K562 (cell line): Measurements from ENCODE around the gene ADM5. TPM values are rescaled to one million over a fixed set of nuclear protein-coding genes. Genes with fewer than 3 reads are reported as not detected.

Experiments used
- BCL6 ChIP-seq: fragments of 250-450 bp; sonication (Bioruptor Pico); IDR thresholded peaks from 2 replicates; pipeline ENCODE4 v1.4.0; 2020
- BHLHE40 ChIP-seq: IDR thresholded peaks from 2 replicates; pipeline ENCODE4 v1.6.1; 2011; ENCODE audit warnings: low read length, improper control_type of control experiment
- CBX3 ChIP-seq, 2 experiments: IDR thresholded peaks; 1 replicate in 1 of 2; 2 replicates in 1 of 2; pipeline ENCODE4 v1.6.1; 2012; ENCODE audit warnings: inconsistent platforms in 2 of 2, low read length in 2 of 2, borderline replicate concordance in 1 of 2, control low read depth in 1 of 2
- CREM ChIP-seq: IDR thresholded peaks from 2 replicates; pipeline ENCODE4 v1.6.1; 2014; ENCODE audit warnings: antibody characterized with exemption, low read depth
- ELF2 ChIP-seq: fragments of 250-450 bp; sonication (Bioruptor Pico); IDR thresholded peaks from 2 replicates; pipeline ENCODE4 v1.5.0; 2021; ENCODE audit warnings: mild to moderate bottlenecking
- EWSR1 ChIP-seq: fragments of 450-650 bp; IDR thresholded peaks from 2 replicates; pipeline ENCODE4 v1.6.1; 2018; ENCODE audit warnings: borderline replicate concordance, mild to moderate bottlenecking, low read depth, moderate library complexity; ENCODE audit not compliant: partially characterized antibody
- FOXA1 ChIP-seq: fragments of 450-650 bp; IDR thresholded peaks from 2 replicates; pipeline ENCODE4 v1.6.1; 2016; ENCODE audit warnings: mild to moderate bottlenecking, borderline replicate concordance
- HNRNPK ChIP-seq: fragments of 200-400 bp; formaldehyde crosslinking; IDR thresholded peaks from one replicate; pipeline ENCODE4 v1.6.1; 2018; ENCODE audit warnings: mild to moderate bottlenecking, low read depth, low read length; ENCODE audit not compliant: poor library complexity, severe bottlenecking
- KLF6 ChIP-seq: fragments of 250-450 bp; sonication (Bioruptor Pico); IDR thresholded peaks from 2 replicates; pipeline ENCODE4 v1.4.0; 2020; ENCODE audit warnings: mild to moderate bottlenecking, moderate library complexity, borderline replicate concordance
- PCBP2 ChIP-seq: fragments of 200-400 bp; formaldehyde crosslinking; IDR thresholded peaks from 2 replicates; pipeline ENCODE4 v1.6.1; 2018; ENCODE audit warnings: low read length, low read depth, mild to moderate bottlenecking, moderate library complexity; ENCODE audit not compliant: poor library complexity, severe bottlenecking
- RAD51 ChIP-seq: fragments of 450-650 bp; IDR thresholded peaks from 2 replicates; pipeline ENCODE4 v1.7.1; 2016; ENCODE audit warnings: low read depth, mild to moderate bottlenecking, borderline replicate concordance
- SAFB ChIP-seq: fragments of 200-400 bp; formaldehyde crosslinking; IDR thresholded peaks from 2 replicates; pipeline ENCODE4 v1.6.1; 2017; ENCODE audit warnings: low read depth, low read length, borderline replicate concordance
- ZNF274 ChIP-seq: IDR thresholded peaks from 2 replicates; pipeline ENCODE4 v1.6.1; 2011; ENCODE audit warnings: low read depth, mild to moderate bottlenecking, low read length, moderate library complexity, borderline replicate concordance
- ZNF584 ChIP-seq: fragments of 200-800 bp; sonication (Bioruptor generic); IDR thresholded peaks from 2 replicates; pipeline ENCODE4 v1.6.1; 2016; ENCODE audit warnings: low read depth, mild to moderate bottlenecking, missing genetic modification characterization, missing compliant biosample characterization
- polyA plus RNA-seq, 8 experiments: library from polyadenylated mRNA; depleted of rRNA in 4 of 8; stranded (reverse) in 5 of 8; unstranded in 3 of 8; fragments of >200 nt; fragmentation: Nextera tagmentation in 2 of 8; fragmentation: Illumina TruSeq in 1 of 8; extraction: Ambion mirVana in 2 of 8; extraction: Trizol in 1 of 8; gene quantifications; 2 replicates each; pipeline versions ENCODE4 v1.2.1 to v1.2.3, GENCODE V29; 2011 to 2014; ENCODE audit warnings: inconsistent platforms in 1 of 8, missing spikeins in 1 of 8
- total RNA-seq, 7 experiments: library from RNA; depleted of rRNA in 6 of 7; stranded (reverse); fragments of >200 nt in 6 of 7; fragmentation: Illumina TruSeq in 2 of 7; extraction: Trizol in 2 of 7; gene quantifications; 2 replicates each; pipeline versions ENCODE4 v1.2.1 to v1.2.3, GENCODE V29; 2011 to 2021; ENCODE audit warnings: low replicate concordance in 1 of 7
- TF ChIP-seq, protein P1 (sequence below): conservative IDR thresholded peaks from 2 replicates; pipeline ENCODE4 v1.6.1; 2011; ENCODE audit warnings: low read depth, mild to moderate bottlenecking, low read length; ENCODE audit not compliant: control insufficient read depth
- TF ChIP-seq, protein P2 (sequence below): sonication (generic); formaldehyde crosslinking; IDR thresholded peaks from 2 replicates; pipeline ENCODE4 v1.8.1; 2023; ENCODE audit warnings: missing genetic modification reagents, mild to moderate bottlenecking, borderline replicate concordance
- TF ChIP-seq, protein P3 (sequence below): sonication (generic); formaldehyde crosslinking; IDR thresholded peaks from 2 replicates; pipeline ENCODE4 v1.8.1; 2022; ENCODE audit warnings: missing genetic modification reagents
- TF ChIP-seq, protein P4 (sequence below): fragments of 250-450 bp; sonication (Bioruptor Pico); IDR thresholded peaks from 2 replicates; pipeline ENCODE4 v1.8.0; 2022; ENCODE audit warnings: inconsistent platforms

Gene ADM5
- total and polyA plus RNA-seq, 9 of the 15 experiments (the other 6 are each of a cell fraction or from before 2014, with no cell fraction given) = 0.13 to 8.4 (median 2.0) TPM; not detected in 1

DNA sequence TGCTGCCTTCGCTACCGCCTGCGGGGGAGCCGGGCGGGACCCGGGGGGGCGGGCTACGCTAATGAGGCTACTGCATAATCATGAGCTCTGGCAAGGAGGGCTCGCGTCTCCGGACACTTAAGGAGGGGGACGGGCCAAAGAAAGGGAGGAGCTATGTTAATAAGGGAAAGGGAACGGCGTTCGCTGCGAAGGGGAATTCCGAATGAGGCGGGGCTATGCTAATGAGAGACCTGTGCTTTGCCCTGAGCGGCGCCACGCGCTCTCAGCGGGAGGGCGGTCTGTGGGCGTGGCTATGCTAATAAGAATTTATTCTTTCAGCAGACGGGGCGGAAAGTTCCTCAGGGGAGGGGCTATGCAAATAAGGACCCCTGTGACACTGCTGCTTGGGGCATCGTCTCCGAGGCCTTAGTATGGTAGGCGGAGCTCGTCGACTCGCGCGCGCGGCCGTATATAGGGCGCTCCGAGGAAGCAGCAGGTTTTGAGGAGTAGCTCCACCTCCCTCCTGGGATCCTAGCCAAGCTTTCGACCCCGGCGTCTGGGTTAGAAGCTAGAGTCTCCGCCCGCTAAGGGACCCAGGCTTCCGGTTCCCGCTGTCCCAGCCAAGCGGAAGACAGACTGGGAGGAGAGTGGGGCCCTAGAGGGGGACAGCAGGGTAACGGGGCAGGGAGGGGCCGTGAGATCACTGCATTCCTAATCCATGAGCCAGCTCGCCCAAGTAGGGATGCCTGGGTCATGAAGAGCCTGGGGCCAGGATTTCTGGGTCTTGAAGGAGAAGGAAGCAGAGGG lies 49.1 kb upstream of the ADM5 start, which contains the start of gene RRAS (continued):
- TF ChIP-seq SAFB (no peak), FOXA1 (no peak), ZNF274 (no peak), BHLHE40 (no peak), BCL6 (no peak), CBX3 (IDR thresholded peaks at IDR 0.05; ENCODE audit: borderline replicate concordance in 1 of 2, low read length in 2 of 2) (no peak), CREM (peak; percentile 76), ELF2 (CRISPR knock-in tag) (no peak), RAD51 (no peak; the same call in none of the 2 replicates), PCBP2 (no peak), KLF6 (no peak), EWSR1 (no peak), ZNF584 (CRISPR knock-in tag) (no peak), HNRNPK (no peak)
- TF ChIP-seq, protein P1, sequence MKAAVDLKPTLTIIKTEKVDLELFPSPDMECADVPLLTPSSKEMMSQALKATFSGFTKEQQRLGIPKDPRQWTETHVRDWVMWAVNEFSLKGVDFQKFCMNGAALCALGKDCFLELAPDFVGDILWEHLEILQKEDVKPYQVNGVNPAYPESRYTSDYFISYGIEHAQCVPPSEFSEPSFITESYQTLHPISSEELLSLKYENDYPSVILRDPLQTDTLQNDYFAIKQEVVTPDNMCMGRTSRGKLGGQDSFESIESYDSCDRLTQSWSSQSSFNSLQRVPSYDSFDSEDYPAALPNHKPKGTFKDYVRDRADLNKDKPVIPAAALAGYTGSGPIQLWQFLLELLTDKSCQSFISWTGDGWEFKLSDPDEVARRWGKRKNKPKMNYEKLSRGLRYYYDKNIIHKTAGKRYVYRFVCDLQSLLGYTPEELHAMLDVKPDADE = peak; percentile 61; the same call in 1 of the 2 replicates
- TF ChIP-seq, protein P2, sequence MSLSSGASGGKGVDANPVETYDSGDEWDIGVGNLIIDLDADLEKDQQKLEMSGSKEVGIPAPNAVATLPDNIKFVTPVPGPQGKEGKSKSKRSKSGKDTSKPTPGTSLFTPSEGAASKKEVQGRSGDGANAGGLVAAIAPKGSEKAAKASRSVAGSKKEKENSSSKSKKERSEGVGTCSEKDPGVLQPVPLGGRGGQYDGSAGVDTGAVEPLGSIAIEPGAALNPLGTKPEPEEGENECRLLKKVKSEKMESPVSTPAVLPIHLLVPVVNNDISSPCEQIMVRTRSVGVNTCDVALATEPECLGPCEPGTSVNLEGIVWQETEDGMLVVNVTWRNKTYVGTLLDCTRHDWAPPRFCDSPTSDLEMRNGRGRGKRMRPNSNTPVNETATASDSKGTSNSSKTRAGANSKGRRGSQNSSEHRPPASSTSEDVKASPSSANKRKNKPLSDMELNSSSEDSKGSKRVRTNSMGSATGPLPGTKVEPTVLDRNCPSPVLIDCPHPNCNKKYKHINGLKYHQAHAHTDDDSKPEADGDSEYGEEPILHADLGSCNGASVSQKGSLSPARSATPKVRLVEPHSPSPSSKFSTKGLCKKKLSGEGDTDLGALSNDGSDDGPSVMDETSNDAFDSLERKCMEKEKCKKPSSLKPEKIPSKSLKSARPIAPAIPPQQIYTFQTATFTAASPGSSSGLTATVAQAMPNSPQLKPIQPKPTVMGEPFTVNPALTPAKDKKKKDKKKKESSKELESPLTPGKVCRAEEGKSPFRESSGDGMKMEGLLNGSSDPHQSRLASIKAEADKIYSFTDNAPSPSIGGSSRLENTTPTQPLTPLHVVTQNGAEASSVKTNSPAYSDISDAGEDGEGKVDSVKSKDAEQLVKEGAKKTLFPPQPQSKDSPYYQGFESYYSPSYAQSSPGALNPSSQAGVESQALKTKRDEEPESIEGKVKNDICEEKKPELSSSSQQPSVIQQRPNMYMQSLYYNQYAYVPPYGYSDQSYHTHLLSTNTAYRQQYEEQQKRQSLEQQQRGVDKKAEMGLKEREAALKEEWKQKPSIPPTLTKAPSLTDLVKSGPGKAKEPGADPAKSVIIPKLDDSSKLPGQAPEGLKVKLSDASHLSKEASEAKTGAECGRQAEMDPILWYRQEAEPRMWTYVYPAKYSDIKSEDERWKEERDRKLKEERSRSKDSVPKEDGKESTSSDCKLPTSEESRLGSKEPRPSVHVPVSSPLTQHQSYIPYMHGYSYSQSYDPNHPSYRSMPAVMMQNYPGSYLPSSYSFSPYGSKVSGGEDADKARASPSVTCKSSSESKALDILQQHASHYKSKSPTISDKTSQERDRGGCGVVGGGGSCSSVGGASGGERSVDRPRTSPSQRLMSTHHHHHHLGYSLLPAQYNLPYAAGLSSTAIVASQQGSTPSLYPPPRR (CRISPR knock-in tag) = no peak
- TF ChIP-seq, protein P3, sequence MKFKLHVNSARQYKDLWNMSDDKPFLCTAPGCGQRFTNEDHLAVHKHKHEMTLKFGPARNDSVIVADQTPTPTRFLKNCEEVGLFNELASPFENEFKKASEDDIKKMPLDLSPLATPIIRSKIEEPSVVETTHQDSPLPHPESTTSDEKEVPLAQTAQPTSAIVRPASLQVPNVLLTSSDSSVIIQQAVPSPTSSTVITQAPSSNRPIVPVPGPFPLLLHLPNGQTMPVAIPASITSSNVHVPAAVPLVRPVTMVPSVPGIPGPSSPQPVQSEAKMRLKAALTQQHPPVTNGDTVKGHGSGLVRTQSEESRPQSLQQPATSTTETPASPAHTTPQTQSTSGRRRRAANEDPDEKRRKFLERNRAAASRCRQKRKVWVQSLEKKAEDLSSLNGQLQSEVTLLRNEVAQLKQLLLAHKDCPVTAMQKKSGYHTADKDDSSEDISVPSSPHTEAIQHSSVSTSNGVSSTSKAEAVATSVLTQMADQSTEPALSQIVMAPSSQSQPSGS (CRISPR knock-in tag) = no peak
- TF ChIP-seq, protein P4, sequence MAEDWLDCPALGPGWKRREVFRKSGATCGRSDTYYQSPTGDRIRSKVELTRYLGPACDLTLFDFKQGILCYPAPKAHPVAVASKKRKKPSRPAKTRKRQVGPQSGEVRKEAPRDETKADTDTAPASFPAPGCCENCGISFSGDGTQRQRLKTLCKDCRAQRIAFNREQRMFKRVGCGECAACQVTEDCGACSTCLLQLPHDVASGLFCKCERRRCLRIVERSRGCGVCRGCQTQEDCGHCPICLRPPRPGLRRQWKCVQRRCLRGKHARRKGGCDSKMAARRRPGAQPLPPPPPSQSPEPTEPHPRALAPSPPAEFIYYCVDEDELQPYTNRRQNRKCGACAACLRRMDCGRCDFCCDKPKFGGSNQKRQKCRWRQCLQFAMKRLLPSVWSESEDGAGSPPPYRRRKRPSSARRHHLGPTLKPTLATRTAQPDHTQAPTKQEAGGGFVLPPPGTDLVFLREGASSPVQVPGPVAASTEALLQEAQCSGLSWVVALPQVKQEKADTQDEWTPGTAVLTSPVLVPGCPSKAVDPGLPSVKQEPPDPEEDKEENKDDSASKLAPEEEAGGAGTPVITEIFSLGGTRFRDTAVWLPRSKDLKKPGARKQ (CRISPR knock-in tag) = no peak
